Measurements from ENCODE around the gene GIPC2.

Gene GIPC2

DNA sequence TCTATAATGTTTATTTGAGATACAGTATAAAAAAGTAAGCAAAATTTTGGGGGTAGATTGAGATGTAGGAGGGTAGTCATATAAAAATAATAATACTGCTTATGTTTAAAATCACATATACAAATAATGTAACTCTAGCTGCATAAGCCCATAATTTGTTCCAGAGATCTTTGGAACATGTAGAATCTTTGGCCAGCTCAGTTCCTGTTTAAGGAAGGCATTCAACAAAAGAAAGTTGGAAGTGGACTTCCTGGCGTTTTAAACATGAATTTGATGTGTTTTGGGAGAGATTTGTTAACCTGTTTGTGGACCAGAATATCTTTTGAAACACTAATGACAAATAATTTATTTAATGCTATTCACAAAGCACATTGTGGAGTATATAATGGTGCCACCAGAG lies 27.7 kb downstream of the GIPC2 start:
- TF ChIP-seq EGR1 (IDR thresholded peaks at IDR 0.05) (no peak), CEBPB (IDR thresholded peaks at IDR 0.05) (no peak), TCF12 (IDR thresholded peaks at IDR 0.05; ENCODE audit: low read depth) (no peak), EP300 (IDR thresholded peaks at IDR 0.05; ENCODE audit: borderline replicate concordance) (no peak), NFIC (IDR thresholded peaks at IDR 0.05) (no peak), FOXM1 (IDR thresholded peaks at IDR 0.05; ENCODE audit: borderline replicate concordance, low read depth) (no peak), TAF1 (IDR thresholded peaks at IDR 0.05; ENCODE audit: low read depth) (no peak), ZBTB7A (IDR thresholded peaks at IDR 0.05; ENCODE audit: low read depth) (no peak), YY1 (IDR thresholded peaks at IDR 0.05; ENCODE audit: low read depth) (no peak), CREB1 (IDR thresholded peaks at IDR 0.05; ENCODE audit: low read depth) (no peak), RAD21 (IDR thresholded peaks at IDR 0.05; ENCODE audit: low read depth) (no peak), TEAD4 (IDR thresholded peaks at IDR 0.05) (no peak)
- TF ChIP-seq, protein P1, sequence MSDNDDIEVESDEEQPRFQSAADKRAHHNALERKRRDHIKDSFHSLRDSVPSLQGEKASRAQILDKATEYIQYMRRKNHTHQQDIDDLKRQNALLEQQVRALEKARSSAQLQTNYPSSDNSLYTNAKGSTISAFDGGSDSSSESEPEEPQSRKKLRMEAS (IDR thresholded peaks at IDR 0.05) = no peak
- TF ChIP-seq, protein P2, sequence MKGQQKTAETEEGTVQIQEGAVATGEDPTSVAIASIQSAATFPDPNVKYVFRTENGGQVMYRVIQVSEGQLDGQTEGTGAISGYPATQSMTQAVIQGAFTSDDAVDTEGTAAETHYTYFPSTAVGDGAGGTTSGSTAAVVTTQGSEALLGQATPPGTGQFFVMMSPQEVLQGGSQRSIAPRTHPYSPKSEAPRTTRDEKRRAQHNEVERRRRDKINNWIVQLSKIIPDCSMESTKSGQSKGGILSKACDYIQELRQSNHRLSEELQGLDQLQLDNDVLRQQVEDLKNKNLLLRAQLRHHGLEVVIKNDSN (IDR thresholded peaks at IDR 0.05) = no peak
- TF ChIP-seq, protein P3, sequence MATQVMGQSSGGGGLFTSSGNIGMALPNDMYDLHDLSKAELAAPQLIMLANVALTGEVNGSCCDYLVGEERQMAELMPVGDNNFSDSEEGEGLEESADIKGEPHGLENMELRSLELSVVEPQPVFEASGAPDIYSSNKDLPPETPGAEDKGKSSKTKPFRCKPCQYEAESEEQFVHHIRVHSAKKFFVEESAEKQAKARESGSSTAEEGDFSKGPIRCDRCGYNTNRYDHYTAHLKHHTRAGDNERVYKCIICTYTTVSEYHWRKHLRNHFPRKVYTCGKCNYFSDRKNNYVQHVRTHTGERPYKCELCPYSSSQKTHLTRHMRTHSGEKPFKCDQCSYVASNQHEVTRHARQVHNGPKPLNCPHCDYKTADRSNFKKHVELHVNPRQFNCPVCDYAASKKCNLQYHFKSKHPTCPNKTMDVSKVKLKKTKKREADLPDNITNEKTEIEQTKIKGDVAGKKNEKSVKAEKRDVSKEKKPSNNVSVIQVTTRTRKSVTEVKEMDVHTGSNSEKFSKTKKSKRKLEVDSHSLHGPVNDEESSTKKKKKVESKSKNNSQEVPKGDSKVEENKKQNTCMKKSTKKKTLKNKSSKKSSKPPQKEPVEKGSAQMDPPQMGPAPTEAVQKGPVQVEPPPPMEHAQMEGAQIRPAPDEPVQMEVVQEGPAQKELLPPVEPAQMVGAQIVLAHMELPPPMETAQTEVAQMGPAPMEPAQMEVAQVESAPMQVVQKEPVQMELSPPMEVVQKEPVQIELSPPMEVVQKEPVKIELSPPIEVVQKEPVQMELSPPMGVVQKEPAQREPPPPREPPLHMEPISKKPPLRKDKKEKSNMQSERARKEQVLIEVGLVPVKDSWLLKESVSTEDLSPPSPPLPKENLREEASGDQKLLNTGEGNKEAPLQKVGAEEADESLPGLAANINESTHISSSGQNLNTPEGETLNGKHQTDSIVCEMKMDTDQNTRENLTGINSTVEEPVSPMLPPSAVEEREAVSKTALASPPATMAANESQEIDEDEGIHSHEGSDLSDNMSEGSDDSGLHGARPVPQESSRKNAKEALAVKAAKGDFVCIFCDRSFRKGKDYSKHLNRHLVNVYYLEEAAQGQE (IDR thresholded peaks at IDR 0.05; ENCODE audit: low read depth) = no peak

DNA sequence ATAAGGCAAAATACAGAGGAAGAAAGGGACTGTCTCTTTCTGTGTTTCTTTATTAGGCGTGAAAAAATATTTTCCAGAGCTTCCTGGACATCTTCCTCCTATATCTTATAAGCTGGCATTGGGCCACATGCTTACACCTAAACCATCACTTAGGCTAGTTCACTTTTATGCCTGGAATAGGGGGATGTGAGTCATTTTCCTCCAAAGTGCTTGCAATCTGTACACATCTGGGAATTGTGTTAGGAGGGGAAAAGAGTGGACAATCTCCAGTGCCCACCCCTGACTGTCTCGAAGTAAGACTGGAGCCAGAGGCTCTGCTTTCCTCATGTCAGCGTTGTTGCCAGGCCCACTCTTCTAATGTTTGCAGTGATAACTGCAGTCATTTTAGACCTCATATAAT lies 29.9 kb downstream of the GIPC2 start:
- TF ChIP-seq, protein P2 (IDR thresholded peaks at IDR 0.05) = no peak
- TF ChIP-seq YY1 (IDR thresholded peaks at IDR 0.05; ENCODE audit: low read depth) = no peak

DNA sequence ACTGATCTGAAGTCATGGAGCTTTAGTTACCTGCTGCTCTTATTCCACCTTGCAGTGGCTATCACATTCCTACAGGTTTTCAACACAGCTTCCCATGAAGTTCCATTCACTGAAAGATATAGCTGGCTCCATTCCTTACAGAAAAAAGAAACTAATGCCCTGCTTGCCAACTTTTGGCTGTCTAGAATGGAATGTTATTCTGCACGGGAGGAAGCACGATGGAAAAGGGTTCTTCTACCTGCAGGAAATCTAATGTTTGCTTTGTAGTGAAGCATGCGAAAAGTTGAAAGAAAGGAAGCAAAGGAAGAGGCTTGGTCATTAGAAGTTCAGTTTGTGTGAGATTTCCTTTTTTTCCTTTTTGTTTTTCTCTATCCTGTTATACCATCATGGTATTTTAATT lies 32.6 kb downstream of the GIPC2 start:
- TF ChIP-seq, protein P1 (IDR thresholded peaks at IDR 0.05) = no peak
- no peak for TF ChIP-seq TCF12 (IDR thresholded peaks at IDR 0.05; ENCODE audit: low read depth)
- TF ChIP-seq TEAD4 (IDR thresholded peaks at IDR 0.05) = no peak
- no peak for TF ChIP-seq CEBPB (IDR thresholded peaks at IDR 0.05)
- TF ChIP-seq, protein P3 (IDR thresholded peaks at IDR 0.05; ENCODE audit: low read depth) = no peak
- TF ChIP-seq CREB1 (IDR thresholded peaks at IDR 0.05; ENCODE audit: low read depth) = no peak
- no peak for TF ChIP-seq ZBTB7A (IDR thresholded peaks at IDR 0.05; ENCODE audit: low read depth)
- no peak for TF ChIP-seq FOXM1 (IDR thresholded peaks at IDR 0.05; ENCODE audit: borderline replicate concordance, low read depth)
- TF ChIP-seq, protein P2 (IDR thresholded peaks at IDR 0.05) = no peak

DNA sequence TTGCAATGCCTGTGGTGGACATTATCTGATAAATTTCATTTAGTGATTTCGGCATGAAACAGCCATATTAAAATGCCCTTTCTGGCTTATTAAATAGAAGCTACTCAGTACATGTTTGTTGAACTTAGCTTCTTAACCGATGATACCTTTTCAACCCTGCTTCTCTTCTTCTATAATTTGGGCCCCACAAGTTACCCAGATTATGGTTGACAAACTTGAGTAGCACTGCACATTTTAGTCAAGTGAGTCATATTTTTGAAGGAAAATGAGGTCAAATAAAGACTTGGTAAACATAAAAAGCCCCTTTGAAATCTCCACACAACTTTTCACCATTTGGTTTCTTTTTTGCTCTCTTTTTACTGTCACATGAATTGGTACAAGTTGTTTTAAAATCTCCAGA lies 33.8 kb downstream of the GIPC2 start:
- no peak for TF ChIP-seq EGR1 (IDR thresholded peaks at IDR 0.05)
- TF ChIP-seq, protein P2 (IDR thresholded peaks at IDR 0.05) = no peak
- TF ChIP-seq TAF1 (IDR thresholded peaks at IDR 0.05; ENCODE audit: low read depth) = no peak
- TF ChIP-seq YY1 (IDR thresholded peaks at IDR 0.05; ENCODE audit: low read depth) = no peak
- no peak for TF ChIP-seq RAD21 (IDR thresholded peaks at IDR 0.05; ENCODE audit: low read depth)
- TF ChIP-seq CREB1 (IDR thresholded peaks at IDR 0.05; ENCODE audit: low read depth) = no peak
- TF ChIP-seq NFIC (IDR thresholded peaks at IDR 0.05) = no peak
- TF ChIP-seq FOXM1 (IDR thresholded peaks at IDR 0.05; ENCODE audit: borderline replicate concordance, low read depth) = no peak
- TF ChIP-seq, protein P3 (IDR thresholded peaks at IDR 0.05; ENCODE audit: low read depth) = no peak
- TF ChIP-seq CEBPB (IDR thresholded peaks at IDR 0.05) = no peak
- TF ChIP-seq TEAD4 (IDR thresholded peaks at IDR 0.05) = no peak
- TF ChIP-seq, protein P1 (IDR thresholded peaks at IDR 0.05) = no peak
- no peak for TF ChIP-seq TCF12 (IDR thresholded peaks at IDR 0.05; ENCODE audit: low read depth)
- no peak for TF ChIP-seq ZBTB7A (IDR thresholded peaks at IDR 0.05; ENCODE audit: low read depth)
